ENCODE results near the gene ARMC6.

Gene ARMC6

DNA sequence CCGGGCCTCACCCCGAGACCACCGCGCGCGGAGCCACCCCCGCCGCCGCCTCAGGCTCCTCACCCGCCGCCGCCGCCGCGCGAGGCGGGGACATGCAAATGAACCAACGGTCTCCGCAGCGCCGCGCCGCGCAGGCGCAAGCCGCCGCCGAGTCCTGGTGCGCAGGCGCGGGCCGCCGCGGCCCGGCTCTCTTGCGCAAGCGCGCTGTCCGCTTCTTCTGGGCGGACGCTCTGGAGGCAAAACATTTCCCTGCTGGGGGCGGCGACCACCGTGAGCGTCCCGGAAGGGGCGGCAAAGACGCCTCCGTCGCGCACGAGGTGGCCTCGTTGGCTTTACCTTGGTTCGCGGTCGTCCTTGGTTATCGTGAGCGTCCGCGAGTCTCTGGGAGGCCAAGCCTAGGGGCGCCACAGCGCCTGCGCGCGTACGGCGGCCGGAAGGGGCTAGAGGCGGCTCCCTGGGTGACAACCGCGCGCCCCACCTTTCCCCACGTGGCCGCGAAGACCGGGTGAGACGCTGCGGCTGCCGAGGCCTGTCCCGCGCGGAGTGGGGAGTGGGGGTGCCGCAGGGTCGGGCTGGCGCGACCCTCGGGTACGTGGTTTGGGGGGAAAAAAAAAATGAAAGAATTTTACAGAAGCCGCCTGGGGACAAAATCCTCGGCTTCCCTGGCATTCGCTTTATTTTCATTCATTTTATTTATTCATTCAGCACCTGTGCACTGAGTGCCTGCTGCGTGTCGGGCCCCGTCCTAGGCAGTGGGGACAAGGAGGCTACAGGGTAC is at the start of gene ARMC6, which contains the start of gene SUGP2:
Gene ARMC6 (plus strand): TSS at position 178 of the 778 bp plus-strand sequence. CDS start 607 bp downstream, outside the sequence.
Gene SUGP2 (minus strand): TSS at position 92 of the 778 bp plus-strand sequence. CDS start 2,446 bp downstream, outside the sequence.
- peak; percentile 81 to 86 for DNase-seq

GRCh38 chr19:18984251-18984650 is 49.2 kb upstream of the ARMC6 start:
- DNase-seq, result no peak

DNA sequence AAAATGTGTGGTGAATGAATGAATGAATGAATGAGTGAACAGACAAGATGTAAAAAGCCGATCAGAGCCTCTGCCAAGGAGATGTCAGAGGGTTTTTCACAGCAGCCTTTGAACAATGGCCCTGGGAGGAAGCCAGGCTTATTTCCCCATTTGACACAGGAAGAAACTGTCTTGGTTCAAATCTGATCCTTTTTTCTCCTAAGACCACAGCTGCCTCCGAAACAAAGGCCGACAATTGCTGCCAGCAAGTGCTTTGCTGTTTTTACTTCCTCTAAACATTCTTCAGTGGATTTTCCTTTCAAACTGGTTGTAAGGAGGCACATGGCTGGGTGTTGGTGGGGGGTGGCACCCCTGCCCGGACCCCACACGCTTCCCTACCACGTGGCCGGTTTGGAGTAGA is 48.1 kb upstream of the ARMC6 start:
- peak; percentile 68 to 71 for DNase-seq

- no peak for DNase-seq
Observed at GRCh38 chr19:18987456-18987855, 45.9 kb upstream of the ARMC6 start.

DNA sequence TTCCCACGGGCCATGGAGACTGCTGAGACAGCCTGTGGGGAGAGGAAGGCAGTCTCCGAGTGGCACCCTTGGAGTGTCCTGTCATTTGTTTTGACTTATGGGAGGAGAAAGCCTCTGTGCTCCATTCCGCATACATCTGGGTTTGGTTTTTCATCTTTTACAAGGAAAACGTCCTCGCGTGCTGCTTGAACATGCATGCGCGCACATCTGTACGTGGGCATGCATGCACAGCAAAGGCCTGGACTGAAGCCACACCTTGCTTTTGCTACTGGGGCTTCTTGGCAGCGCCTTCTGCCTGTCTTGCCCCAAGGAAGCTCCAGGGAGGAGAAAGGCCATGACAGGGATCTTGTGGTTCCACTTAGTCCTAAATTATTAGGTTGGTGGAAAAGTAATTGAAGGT is 44.1 kb upstream of the ARMC6 start:
- DNase-seq, result no peak

DNA sequence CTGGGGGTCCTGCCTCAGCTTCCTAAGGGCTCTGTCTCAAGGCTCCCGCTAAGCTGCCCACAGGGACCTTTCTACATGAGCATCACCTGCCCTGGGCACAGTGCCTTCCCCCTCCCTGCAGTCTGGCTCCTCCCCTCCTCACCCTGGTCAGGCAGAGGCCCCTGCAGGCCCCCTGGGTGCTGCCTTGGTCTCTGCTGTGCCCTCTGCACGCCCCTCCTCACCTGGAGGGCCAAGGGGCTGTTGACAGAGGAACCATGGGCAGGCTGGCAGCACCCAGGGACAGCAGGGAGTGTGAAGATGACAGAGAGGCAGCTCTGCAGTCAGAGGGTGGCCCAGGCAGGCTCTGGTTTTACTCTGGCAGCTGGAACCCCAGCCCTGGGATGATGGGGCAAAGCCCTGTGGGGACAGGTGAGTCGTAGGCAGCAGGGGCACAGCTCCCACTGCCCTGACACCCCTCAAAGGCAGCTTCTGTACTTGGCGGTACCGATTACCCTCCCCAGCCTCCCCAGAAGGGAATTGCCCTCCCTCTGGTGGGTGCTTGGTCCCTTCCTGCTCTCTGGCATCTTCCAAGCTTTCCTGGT is 43.2 kb upstream of the ARMC6 start:
- no peak for DNase-seq

GRCh38 chr19:18991006-18991405 is 42.4 kb upstream of the ARMC6 start:
- no peak for DNase-seq

- DNase-seq, result no peak
Observed at GRCh38 chr19:18991468-18991867, 41.9 kb upstream of the ARMC6 start.

DNA sequence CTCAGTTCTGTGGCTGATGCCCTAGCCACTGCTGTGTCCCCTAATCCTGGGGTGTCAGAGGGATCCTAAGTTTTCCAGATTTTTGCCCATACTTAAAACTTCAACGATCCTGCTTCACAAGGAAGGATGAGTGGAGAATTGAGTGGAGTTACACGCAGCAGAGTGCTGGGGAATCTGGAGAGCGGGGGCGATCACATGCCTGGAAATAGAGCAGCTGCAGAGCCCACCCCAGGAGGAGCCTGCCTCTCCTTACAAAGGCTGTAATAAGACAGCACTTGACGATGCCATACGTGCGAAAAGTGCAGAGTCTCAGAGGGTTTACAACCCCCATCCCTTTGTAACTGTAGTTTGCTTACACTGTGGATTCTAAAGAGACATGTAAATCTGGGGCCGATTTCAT is 40.7 kb upstream of the ARMC6 start:
- DNase-seq, result no peak

- no peak for DNase-seq
Observed at GRCh38 chr19:18993115-18993514, 40.3 kb upstream of the ARMC6 start.

DNA sequence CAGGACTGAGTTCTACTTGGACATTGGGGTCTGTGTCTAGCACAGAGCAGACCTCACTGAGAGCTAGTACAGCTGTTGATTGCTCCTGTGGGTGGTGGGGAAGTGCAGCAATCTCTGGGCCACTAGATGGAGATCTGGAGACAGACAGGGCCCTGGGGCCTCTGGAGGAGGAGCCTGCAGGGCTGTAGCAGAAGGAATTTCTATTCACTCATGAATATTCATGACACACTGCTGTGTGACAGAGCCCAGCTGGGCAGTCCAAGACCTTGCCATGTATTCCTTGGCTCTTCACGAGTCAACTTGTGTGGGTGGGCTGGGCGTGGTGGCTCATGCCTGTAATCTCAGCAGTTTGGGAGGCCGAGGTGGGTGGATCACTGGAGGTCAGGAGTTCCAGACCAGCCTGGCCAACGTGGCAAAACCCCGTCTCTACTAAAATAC is 37.6 kb upstream of the ARMC6 start:
- DNase-seq, result peak; percentile 85 to 98

- no peak for DNase-seq
Observed at GRCh38 chr19:18996351-18996750, 37.1 kb upstream of the ARMC6 start.

GRCh38 chr19:18996796-18997394 is 36.5 kb upstream of the ARMC6 start:
- DNase-seq, result no peak

DNA sequence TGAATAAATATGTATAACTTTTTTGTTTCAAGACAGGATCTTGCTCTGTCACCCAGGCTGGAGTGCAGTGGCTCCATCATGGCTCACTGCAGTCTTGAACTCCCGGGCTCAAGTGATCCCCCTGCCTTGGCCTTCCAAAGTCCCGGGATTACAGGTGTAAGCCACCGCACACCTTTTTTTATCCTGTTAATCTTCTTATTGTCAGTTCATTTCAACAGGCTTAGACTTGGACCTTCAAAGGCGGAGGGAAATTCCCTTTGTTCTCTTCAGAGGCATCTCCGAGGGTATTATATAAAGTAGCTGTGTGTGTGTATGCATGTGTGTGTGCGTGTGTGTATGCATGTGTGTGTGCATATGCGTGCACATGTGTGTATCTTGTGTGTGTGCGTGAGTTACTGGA is 35.1 kb upstream of the ARMC6 start:
- no peak for DNase-seq

- DNase-seq, result no peak
Observed at GRCh38 chr19:18999016-18999758, 34.2 kb upstream of the ARMC6 start.

- DNase-seq, result no peak
Observed at GRCh38 chr19:18999896-19000620, 33.3 kb upstream of the ARMC6 start.

- DNase-seq, result no peak
Observed at GRCh38 chr19:19004144-19004543, 29.3 kb upstream of the ARMC6 start.

GRCh38 chr19:19006213-19006612 is 27.2 kb upstream of the ARMC6 start:
- no peak for DNase-seq

DNA sequence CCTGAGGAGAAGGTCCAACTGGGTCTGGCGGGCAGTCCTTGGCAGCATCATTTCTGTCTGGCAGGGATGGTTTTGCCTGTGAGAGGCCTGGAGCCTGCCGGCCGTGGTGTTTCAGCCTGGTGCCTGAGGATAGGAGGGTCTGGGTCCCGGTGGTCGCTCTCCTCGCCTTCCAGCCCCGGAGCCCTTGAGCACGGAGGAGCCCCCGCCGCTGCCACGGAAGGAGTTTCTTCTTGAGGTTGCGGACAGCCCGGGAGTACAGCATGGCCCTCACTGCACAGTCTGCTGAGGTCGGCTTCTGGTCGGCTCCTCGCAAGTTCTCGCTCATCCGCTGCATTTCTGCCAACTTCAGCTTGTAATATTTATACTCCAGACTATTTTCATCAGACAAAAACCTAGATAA is 23.5 kb upstream of the ARMC6 start:
- no peak for DNase-seq

DNA sequence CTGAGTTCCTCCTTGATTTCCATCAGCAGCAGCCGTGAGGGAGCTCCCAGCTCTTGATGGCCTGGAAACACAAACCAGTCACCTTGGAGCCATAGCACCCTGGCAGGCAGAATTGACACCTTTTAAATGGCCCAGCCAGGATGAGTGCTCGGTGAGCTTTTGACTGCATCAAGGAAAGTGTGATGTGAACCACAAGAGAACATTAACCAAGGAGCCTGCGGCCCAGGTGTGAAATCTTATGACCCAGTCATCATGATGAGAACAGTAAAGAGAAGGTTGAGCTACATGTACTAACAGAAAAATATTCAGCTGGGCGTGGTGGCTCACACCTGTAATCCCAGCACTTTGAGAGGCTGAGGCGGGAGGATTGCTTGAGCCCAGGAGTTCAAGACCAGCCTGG is 22.9 kb upstream of the ARMC6 start:
- no peak for DNase-seq

- DNase-seq, result no peak
Observed at GRCh38 chr19:19021115-19021514, 12.3 kb upstream of the ARMC6 start.

DNA sequence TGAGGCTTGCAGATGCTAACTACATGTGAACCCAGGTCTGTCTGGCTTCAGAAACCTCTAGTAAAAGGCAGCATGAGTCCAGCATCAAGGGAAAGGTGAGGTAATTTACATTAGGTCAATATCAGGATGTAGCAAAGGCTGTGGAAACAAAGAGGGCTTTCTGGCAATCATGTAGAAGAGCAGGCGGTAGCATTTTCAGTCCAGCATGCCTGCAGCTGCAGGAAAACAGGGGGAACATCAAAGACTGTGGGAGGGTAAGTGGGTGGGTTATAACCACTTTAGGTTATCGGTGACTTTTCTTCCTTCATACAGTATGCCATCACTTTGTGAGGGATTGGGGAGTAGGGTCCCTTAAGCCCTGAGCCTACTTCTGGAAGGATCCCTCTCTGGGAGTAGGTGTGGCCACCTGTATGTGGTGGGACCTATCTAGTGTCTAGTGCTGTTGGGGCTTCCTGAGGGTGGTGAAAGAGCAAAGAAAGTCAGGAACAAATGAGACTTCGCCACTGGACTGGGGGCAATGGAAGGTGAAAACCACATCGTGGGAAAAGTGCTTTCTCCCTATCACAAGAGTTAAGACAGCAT is 10.9 kb upstream of the ARMC6 start:
- DNase-seq, result no peak
